DMS79 treated with DMSO at 0.1 percent for 48 hours (cell line): ENCODE data around the gene ADAMTS12.

Source experiments
- DNase-seq: peaks from one replicate; lab custom pipeline; 2025; lab: John Stamatoyannopoulos, UW

Gene ADAMTS12

GRCh38 chr5:33758737-33759136 lies 133.1 kb downstream of the ADAMTS12 start:
- DNase-seq = no peak

GRCh38 chr5:33756491-33756890 lies 135.3 kb downstream of the ADAMTS12 start:
- DNase-seq = no peak

- DNase-seq = no peak
These were observed 136.6 kb downstream of the ADAMTS12 start for GRCh38 chr5:33755231-33755630.

GRCh38 chr5:33753704-33754103 lies 138.1 kb downstream of the ADAMTS12 start:
- DNase-seq = no peak

GRCh38 chr5:33748754-33749153 lies 143.0 kb downstream of the ADAMTS12 start:
- DNase-seq = no peak

DNA sequence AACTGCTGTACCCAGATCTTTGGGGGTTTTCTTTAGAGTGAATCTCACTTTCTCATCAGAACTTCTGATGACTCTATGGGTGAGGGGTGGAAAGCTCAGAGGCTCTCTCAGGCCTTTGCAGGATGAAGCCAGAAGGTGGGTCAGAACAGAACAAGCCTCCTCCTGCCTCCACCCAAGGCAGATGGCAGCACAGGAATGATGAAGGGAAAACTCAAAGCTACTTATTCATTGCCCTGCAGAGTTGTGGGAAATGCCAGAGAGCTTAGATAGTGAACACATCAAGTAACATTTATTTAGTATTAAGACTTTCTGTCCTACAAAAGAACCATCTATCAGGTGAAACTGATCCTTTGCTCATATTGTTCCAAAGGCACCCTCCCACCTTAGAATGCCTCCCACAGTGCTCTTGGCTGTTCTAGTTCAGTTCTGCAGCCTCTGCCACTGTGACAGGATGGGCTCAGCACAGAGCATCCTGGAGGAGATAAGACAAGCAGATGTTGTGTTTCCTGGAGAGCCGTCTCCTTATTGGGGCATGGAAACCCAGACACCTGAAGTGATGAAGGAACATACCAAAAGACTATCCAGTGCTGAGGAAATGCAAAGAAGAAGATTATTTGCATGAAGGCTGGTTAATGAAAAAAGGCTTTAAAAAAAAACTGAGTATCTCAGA lies 146.6 kb downstream of the ADAMTS12 start:
- DNase-seq = no peak

- no peak for DNase-seq
These were observed 148.7 kb downstream of the ADAMTS12 start for GRCh38 chr5:33743099-33743498.

GRCh38 chr5:33742181-33742580 lies 149.6 kb downstream of the ADAMTS12 start:
- DNase-seq = no peak

DNA sequence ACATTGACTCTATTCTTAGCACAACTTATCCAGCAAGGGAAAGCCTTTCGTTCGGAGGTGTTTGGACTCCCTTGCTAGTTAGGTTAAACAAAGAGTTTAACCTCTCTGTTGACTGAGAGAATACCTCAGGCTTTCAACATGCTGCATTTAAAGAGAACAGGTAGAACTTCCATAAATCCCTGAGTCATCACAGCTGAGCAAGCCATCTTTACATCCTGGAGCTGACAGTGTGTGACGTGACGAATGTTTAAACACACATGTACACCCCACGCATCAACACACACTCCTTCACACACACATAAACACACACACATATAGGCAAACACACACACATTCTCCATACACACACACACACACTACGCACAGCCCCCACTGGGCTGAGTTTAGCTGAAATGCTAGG lies 152.8 kb downstream of the ADAMTS12 start:
- DNase-seq = no peak

GRCh38 chr5:33738097-33738496 lies 153.7 kb downstream of the ADAMTS12 start:
- DNase-seq = no peak

GRCh38 chr5:33737697-33738096 lies 154.1 kb downstream of the ADAMTS12 start:
- no peak for DNase-seq

DNA sequence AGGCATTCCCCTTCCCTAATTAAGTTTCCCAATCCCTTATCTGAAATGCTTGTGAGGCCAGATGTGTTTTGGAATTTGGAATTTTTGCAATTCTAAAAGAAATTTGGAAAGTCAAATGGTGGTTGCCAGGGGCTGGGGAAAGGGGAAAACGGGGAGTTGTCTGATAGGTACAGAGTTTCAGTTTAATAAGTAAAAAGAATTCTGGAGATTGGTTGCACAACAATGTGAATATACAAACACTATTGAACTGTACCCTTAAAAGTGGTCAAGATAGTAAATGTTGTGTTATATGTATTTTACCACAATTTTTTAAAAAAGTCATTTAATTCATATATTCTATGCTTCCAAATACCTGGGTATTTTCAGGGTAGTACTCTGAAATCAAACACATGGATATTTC lies 154.5 kb downstream of the ADAMTS12 start:
- no peak for DNase-seq

GRCh38 chr5:33736510-33736909 lies 155.3 kb downstream of the ADAMTS12 start:
- DNase-seq = no peak

DNA sequence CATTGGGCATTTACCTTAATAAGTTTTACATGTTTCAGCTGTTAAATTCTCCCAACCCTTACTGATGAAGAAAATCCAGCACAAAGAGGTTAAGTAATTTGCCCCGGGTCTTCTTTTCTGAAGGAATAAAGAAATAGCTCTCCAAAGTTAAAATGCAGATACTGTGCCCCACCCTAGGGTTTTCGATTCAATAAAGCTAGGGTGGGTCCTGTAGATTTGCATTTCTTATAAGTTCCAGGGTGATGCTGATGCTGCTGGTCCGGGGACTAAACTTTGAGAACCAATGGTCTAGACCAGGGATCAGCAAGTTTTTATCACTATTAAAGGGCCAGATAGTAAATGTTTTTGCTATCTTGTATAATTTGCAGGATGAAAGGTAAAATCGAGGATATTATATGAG lies 156.7 kb downstream of the ADAMTS12 start:
- DNase-seq = no peak

DNA sequence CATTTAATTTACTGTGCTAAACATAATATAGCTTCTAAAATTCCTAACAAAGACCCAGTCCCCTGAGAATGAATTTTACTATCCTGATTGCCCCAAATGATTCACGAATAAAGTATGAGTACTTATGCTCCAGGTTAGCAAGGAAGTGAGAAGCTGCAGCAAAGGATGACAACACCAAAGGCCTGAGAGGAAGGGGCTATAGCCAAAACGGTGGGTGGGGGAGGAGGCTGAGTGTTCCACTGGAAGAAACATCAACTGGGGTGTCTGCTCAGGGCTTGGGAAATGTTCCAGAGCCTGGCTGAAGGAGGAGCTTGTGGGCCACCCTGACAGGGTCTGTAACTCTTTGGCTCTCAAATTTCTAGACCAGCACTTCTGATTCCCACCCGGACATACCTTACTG lies 157.3 kb downstream of the ADAMTS12 start:
- DNase-seq = no peak

DNA sequence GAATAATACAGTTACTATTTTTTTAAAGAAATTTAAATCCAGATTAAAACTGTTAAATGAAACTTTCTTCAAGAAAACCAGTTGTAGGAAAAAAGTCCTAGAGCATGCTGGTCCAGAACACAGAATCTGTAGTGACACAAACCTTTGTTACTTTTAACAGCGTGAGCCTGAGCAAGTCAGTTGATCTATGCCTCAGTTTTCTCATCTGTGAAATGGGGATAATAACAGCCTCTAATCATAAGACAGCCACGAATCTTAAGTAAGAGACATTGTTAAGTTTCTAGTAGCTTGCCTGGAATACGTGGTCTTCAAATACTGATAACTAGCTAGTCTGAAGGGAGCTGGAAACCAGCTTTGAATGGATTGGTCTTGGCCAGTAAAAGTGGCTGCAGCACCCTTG lies 158.6 kb downstream of the ADAMTS12 start:
- DNase-seq = no peak

GRCh38 chr5:33726422-33727165 lies 165.2 kb downstream of the ADAMTS12 start:
- no peak for DNase-seq

- DNase-seq = no peak
These were observed 166.0 kb downstream of the ADAMTS12 start for GRCh38 chr5:33725806-33726205.

GRCh38 chr5:33721491-33722200 lies 170.1 kb downstream of the ADAMTS12 start:
- no peak for DNase-seq

GRCh38 chr5:33720176-33720575 lies 171.6 kb downstream of the ADAMTS12 start:
- DNase-seq = no peak

GRCh38 chr5:33719769-33720168 lies 172.0 kb downstream of the ADAMTS12 start:
- DNase-seq = no peak

DNA sequence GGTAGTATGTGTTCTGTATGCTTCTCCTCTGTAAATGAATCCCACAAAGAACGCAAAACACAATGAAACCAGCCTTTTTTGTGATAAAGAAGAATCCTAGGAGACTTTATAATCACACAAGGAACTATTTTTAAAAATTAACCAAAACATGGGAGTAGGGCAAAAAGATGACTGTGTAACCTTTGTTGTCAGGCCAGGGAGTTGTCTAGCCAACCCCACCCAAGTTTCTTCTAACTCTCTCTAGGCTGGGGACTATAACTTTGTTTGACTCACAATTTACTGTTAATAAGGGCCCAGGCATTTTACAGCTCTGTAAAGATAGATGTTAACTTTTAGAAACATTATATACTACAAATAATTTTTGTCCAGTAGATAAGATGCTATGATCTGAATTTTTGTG lies 176.1 kb downstream of the ADAMTS12 start:
- DNase-seq = no peak

DNA sequence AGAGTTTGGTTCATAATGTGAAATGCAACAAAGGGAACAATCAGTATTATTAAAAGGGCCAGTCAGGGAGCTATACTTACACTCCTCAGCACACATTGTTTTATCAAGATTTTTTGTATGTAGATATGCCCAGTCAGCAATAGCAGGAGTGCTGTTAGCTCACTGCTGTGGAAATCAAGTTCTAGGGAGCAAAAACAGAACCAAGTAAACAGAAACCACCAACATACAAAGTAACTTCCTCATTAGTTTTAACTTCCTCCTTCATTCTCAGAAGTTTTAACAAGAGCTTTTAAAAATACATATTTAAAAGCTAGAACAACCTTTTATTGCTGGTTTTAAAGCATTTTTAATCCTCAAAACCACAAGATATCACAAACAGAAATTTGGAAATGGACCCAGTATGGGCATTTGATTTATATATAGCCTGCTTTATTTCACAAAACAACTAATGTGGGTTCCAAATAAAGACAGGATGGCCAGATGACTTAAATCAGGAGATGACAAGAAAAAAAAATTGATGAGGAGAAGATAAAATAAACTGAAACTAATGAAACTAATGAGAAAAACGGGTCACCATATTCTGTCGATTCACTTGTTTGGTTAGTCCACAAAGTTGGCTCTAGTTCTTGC lies 178.5 kb downstream of the ADAMTS12 start:
- no peak for DNase-seq
